Kidney (tissue), 14 donors: ENCODE data around the gene FMO5. TPM values are rescaled to one million over a fixed set of nuclear protein-coding genes. Genes with fewer than 3 reads are reported as not detected.
"Not testable (repeated sequence)": the region's sequence is repeated elsewhere in the genome, so short reads cannot be mapped to it uniquely, and the experiment has no call there.

Experiments
- DNase-seq, 5 donors: peaks; one replicate each; pipeline ENCODE4 v3.0.0-alpha.2; 2013 to 2020
- FAIRE-seq: peaks from 2 replicates; lab custom pipeline; 2012; peaks lifted over from hg19 to GRCh38; lab: Jason Lieb, UNC
- H3K27ac ChIP-seq, 2 donors: one replicate each; pipeline ENCODE4 v1.7.0; 2013; ENCODE audit warnings: low read depth in 2 of 2, low read length in 2 of 2, inconsistent platforms in 1 of 2
- H3K27me3 ChIP-seq: one replicate; pipeline ENCODE4 v1.7.1; 2013; ENCODE audit warnings: low read length, inconsistent platforms; ENCODE audit not compliant: control insufficient read depth, insufficient read depth
- H3K36me3 ChIP-seq, 3 donors: one replicate each; pipeline versions ENCODE4 v1.7.0 to v1.7.1; 2013; ENCODE audit warnings: low read length in 3 of 3, control low read depth in 1 of 3, inconsistent platforms in 1 of 3; ENCODE audit not compliant: insufficient read depth in 3 of 3, control insufficient read depth in 2 of 3
- H3K4me1 ChIP-seq, 3 donors: one replicate each; pipeline versions ENCODE4 v1.7.0 to v1.7.1; 2013; ENCODE audit warnings: low read length in 3 of 3, inconsistent platforms in 1 of 3, low read depth in 1 of 3; ENCODE audit not compliant: control insufficient read depth in 2 of 3, insufficient read depth in 2 of 3
- H3K4me3 ChIP-seq, 3 donors: one replicate each; pipeline versions ENCODE4 v1.7.0 to v1.8.1; 2013; ENCODE audit warnings: low read length in 3 of 3, control low read depth in 1 of 3, inconsistent platforms in 1 of 3
- H3K9ac ChIP-seq, 3 donors: one replicate each; pipeline versions ENCODE4 v1.7.0 to v1.7.1; 2013; ENCODE audit warnings: low read length in 3 of 3, control low read depth in 1 of 3, inconsistent platforms in 1 of 3
- H3K9me3 ChIP-seq, 3 donors: one replicate each; pipeline versions ENCODE4 v1.7.0 to v1.7.1; 2013; ENCODE audit warnings: low read length in 3 of 3, control low read depth in 1 of 3, inconsistent platforms in 1 of 3; ENCODE audit not compliant: control insufficient read depth in 2 of 3, insufficient read depth in 1 of 3
- intact Hi-C: fragments of 100-400 bp; cut with DNase I; formaldehyde crosslinking; loops from one replicate; pipeline ENCODE4 v1.11.1; 2022
- polyA plus RNA-seq: library from polyadenylated mRNA; stranded (reverse); fragments of 350-450 nt; fragmentation: Illumina TruSeq; extraction: RNeasy Lipid Tissue Mini Kit (QIAGEN cat#74804); gene quantifications from one replicate; pipeline ENCODE4 v1.2.3, GENCODE V29; 2014; ENCODE audit warnings: low read depth, low replicate concordance; ENCODE audit not compliant: insufficient read depth
- total RNA-seq: library from RNA; stranded (reverse); fragmentation: NEBNext Ultra II Directional; extraction: Animal tissue kit (Norgen Biotek cat#: 25700); gene quantifications from one replicate; pipeline ENCODE4 v1.2.1, GENCODE V29; 2021
- TF ChIP-seq, protein P1 (sequence below): IDR thresholded peaks from 3 replicates; pipeline ENCODE4 v1.5.1; 2012; ENCODE audit warnings: mild to moderate bottlenecking, moderate library complexity, borderline replicate concordance; ENCODE audit not compliant: insufficient read depth; ENCODE audit errors: extremely low read depth
- donor health status: control.
- donor health status: control.
- donor health status: control.
- donor health status: control.
- donor health status: control.
- donor health status: DM: yes; HTN: yes; CAD: no.
- donor health status: Normal renal cell carcinoma (clear cell type).

Gene FMO5
- total and polyA plus RNA-seq, 2 donors from 2014 or later = 9.5 to 12.3 TPM

DNA sequence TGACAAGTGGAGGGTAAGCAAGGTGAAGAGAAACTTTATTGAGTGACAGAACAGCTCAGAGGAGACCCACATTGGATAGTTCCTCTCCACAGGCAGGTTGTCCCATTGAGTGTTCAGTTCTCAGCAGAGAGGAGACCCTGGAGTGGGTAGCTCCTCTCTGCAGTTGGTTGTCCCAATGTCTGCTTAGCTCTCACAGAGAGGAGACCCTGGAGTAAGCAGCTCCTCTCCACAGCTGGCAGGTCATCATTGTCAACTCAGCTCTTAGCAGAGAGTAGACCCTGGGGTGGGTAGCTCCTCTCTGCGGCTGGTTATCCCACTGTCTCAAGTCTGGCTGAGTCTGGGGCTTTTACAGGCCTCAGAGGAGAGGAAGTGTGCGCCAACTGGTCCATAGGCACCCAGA is 11.3 kb upstream of the FMO5 start:
- Histone ChIP-seq H3K9me3 (no peaks in the 10 kb centered on the region), H3K4me3 (no peak overlapping the region), H3K27me3 (no peaks in the 10 kb centered on the region), H3K4me1 (peaks cover 0 to 6% (median 5%) of the 10 kb centered on the region in 3 donors), H3K36me3 (no peaks in the 10 kb centered on the region), H3K9ac (no peak overlapping the region), H3K27ac (no peak overlapping the region)
- no peak for FAIRE-seq
- DNase-seq = no peak
- intact Hi-C loops = loop anchor here (5.0 kb wide), 1 partner anchor 59 kb away; no protein-coding TSS in a partner anchor
- TF ChIP-seq, protein P1, sequence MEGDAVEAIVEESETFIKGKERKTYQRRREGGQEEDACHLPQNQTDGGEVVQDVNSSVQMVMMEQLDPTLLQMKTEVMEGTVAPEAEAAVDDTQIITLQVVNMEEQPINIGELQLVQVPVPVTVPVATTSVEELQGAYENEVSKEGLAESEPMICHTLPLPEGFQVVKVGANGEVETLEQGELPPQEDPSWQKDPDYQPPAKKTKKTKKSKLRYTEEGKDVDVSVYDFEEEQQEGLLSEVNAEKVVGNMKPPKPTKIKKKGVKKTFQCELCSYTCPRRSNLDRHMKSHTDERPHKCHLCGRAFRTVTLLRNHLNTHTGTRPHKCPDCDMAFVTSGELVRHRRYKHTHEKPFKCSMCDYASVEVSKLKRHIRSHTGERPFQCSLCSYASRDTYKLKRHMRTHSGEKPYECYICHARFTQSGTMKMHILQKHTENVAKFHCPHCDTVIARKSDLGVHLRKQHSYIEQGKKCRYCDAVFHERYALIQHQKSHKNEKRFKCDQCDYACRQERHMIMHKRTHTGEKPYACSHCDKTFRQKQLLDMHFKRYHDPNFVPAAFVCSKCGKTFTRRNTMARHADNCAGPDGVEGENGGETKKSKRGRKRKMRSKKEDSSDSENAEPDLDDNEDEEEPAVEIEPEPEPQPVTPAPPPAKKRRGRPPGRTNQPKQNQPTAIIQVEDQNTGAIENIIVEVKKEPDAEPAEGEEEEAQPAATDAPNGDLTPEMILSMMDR = no peak

DNA sequence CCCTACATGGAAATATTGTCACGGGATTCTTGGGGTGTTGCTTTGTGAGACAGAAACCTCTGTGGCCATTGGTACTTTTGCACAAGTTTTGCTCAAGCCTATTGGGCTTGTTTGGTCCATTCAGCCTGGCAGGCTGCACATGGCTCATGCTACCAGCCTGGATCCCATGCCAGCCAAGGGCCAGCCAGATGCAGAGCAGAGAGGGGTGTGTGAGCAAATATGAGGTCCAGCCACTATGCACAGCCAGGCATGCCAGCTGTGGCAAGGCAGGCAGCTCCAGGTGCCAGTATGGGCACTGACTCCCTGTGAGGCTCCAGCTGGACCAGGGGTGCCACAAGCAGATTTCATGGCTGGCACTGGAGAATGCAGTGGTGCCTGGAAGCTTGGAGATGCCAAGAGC is 10.7 kb upstream of the FMO5 start:
- Histone ChIP-seq H3K9me3 (no peaks in the 10 kb centered on the region), H3K36me3 (no peaks in the 10 kb centered on the region), H3K9ac (no peak overlapping the region), H3K27me3 (no peaks in the 10 kb centered on the region), H3K4me1 (peaks cover 0 to 6% (median 5%) of the 10 kb centered on the region in 3 donors), H3K27ac (no peak overlapping the region), H3K4me3 (no peak overlapping the region)
- intact Hi-C loops = loop anchor here (5.0 kb wide), 1 partner anchor 59 kb away; no protein-coding TSS in a partner anchor
- TF ChIP-seq, protein P1 = no peak
- no peak for DNase-seq
- FAIRE-seq = no peak

DNA sequence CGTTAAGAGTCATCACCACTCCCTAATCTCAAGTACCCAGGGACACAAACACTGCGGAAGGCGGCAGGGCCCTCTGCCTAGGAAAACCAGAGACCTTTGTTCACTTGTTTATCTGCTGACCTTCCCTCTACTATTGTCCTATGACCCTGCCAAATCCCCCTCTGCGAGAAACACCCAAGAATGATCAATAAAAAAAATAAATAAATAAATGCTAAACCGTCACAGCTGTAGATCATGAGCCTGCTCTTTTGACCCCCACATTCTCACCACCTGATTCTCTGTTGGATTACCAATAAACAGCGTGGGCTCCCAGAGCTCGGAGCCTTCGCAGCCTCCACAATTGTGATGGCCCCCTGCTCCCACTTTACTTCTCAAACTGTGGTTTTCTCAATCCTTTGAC is 8.8 kb upstream of the FMO5 start:
- H3K9me3 ChIP-seq, intact Hi-C loops, H3K36me3 ChIP-seq, DNase-seq, H3K4me1 ChIP-seq, H3K27ac ChIP-seq, FAIRE-seq, H3K9ac ChIP-seq, H3K4me3 ChIP-seq, H3K27me3 ChIP-seq: not testable (repeated sequence)

DNA sequence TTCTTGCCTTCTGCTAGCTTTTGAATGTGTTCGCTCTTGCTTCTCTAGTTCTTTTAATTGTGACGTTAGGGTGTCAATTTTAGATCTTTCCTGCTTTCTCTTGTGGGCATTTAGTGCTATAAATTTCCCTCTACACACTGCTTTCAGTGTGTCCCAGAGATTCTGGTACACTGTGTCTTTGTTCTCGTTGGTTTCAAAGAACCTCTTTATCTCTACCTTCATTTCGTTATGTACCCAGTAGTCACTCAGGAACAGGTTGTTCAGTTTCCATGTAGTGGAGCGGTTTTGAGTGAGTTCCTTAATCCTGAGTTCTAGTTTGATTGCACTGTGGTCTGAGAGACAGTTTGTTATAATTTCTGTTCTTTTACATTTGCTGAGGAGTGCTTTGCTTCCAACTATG is 5.9 kb upstream of the FMO5 start:
- H3K27me3 ChIP-seq, H3K36me3 ChIP-seq, H3K27ac ChIP-seq, H3K4me3 ChIP-seq, intact Hi-C loops, H3K9ac ChIP-seq, H3K9me3 ChIP-seq, FAIRE-seq, DNase-seq, H3K4me1 ChIP-seq: not testable (repeated sequence)
